NCI-H2107 (cell line): ENCODE data around the gene MSI2.

Source experiments
- DNase-seq: peaks from one replicate; lab custom pipeline; 2025; lab: John Stamatoyannopoulos, UW

The MSI2 gene

DNA sequence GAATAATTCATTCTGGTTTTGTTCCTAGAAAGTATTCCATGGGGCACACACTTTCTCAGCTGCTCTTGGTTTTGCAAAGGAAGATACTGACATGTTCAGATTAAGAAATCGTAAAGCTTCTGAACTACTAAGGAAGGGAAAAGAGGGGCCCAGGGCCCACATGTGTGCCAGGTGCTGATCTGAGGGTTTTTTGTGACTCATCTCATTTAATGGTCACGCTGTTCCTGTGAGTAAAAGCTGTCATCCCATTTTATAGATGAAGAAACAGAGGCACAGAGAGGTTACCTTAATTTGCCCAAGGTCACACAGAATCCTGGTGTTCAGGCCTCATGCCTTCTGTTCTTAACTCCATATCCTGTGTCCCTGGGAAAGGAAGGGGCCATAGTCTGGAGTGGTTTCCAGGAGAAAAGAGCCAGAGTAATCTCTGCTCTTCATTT, 113.2 kb downstream of the MSI2 start:
- no peak for DNase-seq

DNA sequence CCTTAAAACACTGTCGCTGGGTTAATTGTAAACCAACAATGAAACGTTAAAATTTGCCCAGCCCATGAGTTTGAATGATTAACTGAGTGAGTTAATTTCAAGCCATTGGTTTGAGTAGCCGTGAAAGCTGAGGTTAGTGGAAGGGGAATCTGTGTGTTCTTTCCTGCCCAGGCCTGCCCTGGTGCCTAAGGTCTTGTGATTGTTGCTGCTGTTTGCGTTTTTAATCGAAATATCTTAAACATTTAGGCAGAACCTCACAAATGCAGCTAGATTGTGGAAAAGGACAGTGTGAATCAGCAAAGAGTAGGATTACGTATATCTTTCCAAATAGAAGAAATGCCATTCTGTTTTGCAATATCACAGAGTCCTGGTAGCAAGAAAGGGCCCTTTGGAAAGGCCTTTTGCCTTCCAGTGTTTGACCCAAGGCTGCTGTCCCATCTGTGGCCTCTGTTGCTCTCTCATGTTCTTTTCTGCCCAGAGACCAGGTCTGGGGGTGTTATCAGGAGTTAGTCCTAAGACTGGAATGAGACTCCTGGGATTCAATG, 113.8 kb downstream of the MSI2 start:
- DNase-seq, result no peak

DNA sequence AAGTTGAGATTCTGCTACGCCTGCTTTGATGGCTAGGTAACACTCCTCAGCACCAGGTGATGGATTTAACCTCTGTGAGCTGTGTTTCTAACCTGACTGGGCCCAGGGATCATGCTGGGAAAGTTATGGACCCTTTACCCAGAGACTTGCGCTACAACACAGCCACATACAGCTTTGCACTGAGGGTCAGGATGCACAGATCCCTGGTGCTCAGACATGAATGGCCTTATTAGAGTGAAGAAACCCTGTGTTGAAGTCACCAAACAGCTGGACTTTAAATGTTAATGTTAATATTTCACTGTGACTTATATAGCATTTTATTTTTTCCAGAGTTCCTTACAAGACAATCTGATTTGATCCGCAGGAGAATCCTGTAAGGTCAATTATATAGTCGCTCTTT, 114.3 kb downstream of the MSI2 start:
- no peak for DNase-seq

DNA sequence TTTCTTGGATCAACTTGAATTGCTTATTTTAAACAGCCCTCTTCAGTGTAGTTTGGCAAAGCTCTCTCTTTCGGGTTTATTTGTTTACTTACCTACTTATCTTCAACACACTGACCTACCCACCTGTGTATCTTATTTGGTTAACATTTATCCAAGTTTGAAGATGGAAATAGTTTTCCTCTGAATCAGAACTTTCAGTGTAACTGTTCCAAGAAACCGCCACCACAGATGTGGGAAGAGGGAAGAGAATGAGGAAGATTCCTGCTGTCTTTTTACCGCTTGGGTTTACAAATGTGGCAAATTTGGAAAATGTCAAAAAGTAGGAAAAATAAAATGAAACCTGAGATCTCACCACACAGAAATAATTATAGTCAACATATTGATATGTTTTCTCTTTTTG, 115.8 kb downstream of the MSI2 start:
- DNase-seq, result no peak

DNA sequence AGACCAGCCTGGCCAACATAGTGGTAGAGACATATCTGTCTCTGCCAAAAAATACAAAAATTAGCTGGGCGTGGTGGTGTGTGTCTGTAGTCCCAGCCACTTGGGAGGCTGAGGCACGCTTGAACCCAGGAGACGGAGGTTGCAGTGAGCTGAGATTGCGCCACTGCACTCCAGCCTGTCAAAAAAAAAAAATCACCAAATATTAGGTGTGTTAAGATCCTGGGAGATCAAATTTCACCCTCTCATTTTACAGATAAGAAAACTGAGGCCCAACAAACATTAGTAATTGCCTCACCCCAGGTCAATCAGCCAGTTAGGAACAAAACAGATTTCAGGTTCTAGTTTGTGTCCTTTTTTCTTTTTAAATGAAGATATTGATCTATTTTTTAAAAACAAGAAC, 116.7 kb downstream of the MSI2 start:
- no peak for DNase-seq

DNA sequence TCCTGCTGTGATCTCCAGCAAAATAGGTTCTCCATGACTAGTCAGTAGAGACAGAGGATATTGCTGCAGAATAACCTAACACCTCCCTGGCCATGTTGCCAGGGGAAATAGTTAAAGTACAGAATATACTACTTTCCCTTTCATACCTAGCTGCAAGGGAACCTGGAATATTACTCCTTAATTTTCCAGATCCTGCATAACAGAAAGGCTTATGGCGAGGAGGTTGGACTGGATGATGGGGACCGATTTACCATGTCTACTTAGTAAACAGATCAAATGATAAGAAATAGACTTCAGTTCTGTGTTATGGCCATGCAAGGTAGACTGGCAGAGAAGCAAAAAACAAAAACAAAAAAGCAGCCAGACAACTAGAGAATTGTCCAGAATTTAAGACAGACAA, 117.4 kb downstream of the MSI2 start:
- no peak for DNase-seq

DNA sequence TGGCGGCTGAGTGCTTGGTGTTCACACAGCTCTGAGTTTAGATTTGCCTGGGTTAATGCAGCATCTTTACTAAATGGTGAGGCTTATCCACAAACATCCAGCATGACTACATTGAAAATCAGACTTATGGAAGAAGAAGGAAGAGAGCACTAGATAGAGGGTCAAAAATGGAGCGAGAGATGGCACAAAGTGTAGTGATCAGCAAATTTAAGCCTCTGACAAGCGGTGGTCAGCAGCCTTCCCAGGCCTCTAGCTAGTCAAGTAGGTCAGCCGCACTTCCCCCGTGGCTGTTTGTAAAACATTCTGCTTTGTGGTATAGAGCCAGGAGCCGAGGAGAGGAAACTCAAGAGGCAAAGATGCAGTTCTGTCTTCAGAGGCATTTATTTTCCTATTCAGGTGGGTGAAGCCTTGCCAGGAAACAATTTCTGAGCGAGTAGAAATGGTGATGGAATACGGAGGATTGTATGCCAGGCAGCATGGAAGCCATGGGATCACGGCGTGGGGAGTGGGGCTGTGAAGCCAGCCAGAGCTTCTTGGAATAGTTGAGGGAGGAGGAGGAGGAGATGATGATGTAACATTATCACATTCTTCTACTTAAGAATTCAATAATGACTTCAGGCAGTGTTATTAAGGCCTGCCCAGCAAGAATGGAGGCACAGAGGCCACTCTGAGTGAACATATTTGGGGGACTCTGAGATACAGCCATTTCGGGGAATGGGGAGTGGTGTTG, 118.9 kb downstream of the MSI2 start:
- DNase-seq, result no peak

DNA sequence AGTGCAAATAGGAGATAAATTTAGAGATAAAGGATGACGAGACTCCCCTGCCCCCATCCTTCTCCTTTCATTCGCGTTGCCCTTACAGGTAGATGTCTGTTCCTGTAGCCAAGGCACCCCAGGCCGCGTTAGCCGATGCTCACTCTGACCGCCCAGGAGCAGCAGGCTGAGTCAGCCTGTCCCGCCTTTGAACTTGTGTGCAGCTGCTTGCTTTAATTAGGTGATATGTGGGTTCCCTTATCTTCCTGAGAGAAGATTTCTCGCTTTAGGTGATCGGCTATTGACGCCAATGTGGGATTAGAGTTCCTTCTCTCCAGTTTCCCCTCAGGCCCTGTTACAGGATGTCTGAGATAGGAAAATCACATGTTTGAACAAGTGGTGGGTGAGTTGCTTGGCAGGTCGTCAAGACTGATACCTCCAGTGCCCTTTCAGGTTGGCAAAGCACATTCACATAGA, 119.5 kb downstream of the MSI2 start:
- DNase-seq, result no peak

DNA sequence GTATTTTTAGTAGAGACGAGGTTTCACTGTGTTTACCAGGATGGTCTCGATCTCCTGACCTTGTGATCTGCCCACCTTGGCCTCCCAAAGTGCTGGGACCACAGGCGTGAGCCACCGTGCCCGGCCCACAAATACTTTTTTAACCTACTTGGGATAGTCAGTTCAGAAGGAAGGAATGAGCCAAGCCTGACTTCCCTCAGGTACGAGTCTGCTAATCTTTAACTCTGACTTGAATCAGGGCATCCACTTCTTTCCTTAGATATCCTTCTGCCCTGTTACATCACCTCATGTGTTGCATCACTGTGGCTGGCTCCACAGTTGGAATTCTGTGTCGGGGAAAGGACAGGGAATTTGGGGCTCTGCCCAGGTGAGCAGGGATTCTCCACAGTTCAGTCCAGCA, 120.8 kb downstream of the MSI2 start:
- DNase-seq, result no peak

DNA sequence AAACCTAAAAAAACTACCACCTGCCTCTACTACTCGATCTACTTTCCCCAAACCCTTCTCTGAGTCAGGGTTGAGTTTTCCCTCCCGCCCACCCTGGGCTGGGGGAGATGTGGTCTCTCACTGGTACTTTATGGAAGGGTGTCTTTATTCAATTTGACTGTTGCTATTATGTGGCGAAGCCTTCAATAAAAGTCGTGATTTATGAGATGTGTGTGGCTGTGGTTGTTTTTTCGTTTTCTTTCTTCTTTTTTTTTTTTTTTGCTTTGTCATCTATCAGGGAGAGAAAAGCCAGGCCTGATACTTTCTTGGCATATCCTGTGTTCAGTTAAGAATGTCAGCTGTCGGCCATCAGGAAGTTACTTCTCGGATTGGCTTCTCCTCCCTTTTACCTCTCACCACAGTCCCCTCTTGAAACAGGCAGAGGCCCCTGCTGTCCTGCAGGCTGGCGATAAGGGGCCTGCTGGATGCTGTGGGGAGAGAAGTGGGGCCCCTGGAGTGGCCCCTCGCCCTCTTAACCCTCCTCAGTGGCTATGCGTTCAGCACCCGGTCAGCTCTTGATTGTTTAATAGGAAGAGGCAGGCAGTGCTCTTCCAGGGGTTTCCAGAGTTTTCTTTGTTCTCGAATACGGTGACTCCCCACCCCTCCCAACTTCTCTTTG, 123.0 kb downstream of the MSI2 start:
- no peak for DNase-seq

DNA sequence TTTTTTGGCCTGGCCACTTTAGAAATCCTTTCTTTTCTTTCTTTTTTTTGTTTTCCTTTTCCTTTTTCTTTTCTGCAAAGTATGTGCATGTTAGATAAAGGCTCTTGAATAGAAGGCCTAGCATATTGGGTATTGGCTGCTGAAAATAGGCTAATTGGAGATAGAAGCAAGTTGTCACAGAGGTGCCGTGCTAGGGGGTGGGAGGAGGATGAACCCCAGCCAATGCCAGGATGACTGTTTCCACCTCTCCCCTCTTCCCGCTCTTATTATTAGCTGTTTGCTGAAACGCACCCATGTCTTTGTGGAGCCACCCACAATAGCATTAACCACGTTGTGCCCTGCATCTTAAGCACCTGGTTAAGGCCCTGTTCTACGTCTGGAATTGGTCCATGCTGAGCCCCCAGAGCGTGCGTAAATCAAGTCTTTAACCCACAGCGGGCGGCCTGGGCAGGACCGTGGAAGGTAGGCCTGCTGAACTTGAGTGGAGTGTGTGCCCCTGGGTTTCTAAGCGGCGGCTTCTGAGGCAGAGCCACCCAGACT, 123.6 kb downstream of the MSI2 start:
- no peak for DNase-seq

DNA sequence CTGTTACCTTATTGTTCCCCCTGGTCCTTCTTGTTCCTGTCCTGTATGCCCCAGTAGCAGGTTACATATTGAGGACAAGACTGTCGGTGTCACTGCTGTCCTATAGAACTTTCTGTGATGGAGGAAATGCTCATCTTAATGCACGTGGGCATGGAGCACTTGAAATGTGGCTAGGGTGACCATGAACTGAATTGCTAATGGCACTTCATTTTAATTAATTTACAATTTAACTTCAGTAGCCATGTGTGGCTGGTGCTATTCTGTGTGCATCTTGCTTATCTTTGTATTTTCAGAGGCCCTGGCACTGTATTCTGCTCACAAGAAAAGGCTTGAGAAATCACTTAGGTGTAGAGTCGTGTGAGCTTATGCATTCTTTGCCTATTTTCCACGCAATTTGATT, 125.2 kb downstream of the MSI2 start:
- no peak for DNase-seq

DNA sequence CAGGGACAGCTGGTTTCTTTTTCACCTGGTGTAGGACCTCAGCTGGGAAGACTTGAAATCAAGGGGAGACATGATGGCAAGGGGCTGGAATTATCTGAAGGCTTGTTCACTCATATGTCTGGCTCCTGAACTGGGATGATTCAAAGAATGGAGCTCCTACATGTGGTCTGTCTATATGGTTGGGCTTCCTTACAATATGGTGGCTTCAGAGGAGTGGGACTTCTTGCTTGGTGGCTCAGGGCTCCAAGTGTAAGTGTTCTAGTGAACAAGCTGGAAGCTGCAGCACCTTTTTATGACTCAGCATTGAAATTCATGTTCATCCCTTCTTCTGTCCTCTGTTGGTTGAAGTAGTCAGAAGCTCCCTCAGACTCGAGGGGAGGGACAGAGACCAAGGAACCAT, 127.9 kb downstream of the MSI2 start:
- DNase-seq, result no peak

DNA sequence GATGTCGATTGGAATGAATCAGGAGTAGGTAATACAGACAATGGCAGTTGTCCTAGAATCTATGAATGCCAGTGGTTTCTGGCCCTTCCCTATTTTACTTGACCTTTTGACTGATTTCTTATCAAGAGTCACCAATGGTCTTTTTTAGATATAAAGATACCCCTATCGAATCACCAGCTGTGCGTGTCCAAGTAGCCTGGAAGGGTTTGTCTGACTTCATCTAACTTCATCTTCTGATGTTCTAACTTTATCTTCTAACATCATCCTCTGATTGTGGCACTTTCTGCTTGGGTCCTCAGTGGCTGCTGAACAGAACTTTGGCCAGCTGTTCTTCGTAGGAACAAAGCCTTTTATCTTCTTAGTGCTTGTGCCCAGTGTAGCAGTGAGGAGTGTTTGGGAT, 129.7 kb downstream of the MSI2 start:
- no peak for DNase-seq

DNA sequence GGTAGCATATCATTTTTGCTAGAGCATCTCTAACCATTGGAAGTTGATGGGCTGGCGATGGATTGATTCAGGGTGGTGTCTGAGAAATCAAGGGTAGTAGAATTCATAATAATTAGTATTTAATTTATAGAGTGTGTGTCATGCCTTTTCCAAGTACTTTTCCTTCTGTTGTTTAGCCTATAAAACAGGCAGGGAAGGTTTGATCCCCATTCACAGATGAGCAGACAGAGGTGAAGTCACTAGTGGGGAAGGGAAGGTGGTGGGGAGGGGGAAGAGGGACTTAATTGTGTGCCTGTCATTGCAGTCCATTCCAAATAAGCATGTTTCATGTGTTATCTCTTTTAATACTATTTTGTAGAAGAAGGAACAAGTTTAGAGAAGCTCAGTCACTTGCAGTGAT, 131.3 kb downstream of the MSI2 start:
- no peak for DNase-seq

DNA sequence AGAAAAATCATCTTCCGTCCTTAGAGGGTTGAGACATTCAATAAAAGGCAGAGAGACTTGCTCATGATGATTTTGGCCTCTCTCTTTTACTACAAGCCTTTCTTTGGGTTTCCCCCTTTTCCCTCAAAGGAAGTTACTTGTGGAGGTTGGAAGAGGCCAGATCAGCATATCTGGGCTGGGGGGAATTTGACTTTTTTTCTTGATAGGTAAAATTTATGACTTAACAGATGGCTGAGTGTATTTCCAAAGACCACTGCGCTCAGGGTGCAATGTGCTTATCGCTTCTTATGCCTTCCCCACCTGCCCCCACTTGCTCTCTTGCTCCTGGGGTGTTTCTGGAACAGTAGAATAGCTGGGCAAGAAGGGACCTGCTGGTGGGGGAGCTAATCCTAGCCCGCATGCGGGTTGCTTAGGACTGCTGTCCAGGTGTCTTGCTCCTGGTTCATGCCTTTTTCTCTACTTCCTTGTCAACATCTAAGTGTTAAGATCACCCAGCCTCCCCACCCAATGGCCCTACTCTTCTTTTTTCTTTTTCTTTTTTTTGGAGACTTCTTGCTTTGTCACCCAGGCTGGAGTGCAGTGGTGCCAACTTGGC, 131.9 kb downstream of the MSI2 start:
- no peak for DNase-seq

DNA sequence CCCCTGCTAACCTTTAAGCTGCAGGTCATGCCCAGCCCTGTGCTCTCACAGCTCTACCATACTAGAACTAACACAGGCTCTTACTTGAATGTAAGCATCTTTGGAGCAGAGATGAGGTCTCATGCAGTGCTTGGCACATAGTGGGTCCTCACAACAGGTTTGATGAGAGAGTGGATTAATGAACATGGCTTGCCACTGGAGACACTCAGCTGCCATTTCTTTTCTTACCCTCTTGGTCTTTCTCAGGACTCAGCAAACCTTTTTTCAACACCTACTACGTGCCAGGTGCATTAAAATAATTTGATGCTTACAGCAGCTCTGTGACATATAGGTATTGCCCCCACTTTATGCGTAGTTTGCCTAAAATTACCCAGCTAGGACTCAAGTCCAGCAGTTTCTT, 133.2 kb downstream of the MSI2 start:
- no peak for DNase-seq

DNA sequence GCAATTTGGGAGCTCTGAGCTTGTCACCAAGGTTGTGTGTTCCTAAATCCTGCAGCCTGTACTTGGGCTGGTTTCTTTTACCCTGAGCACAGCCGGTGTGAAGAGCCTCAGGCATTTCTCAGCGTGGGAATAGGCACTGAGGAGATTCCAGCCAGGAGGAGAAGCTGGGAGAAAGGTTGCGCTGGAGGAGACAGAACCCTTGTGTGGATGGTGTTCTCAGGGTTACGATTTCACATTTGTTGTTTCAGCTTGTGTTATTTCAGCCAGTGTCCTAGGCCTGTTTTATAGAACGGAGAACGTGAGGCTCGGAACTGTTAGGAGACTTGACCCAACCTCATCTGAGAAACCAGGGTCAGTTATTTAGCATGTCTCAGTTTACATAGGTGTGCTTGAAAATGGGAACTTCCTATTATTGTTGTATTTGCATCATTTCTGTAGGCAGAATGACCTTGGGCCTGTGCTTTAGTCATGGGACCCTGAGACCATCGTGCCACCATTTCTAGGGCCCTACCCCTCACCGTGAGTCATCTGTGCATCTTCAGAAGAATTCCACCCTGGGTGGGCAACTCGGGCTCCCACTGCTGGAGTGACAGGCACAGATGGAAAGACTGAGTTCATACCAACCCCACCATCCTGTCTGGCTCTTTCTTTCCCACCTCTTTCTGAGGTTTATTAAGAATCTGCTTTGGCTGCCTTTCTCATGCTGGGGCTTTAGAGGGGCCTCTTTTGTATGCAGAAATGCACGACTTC, 134.9 kb downstream of the MSI2 start:
- no peak for DNase-seq

DNA sequence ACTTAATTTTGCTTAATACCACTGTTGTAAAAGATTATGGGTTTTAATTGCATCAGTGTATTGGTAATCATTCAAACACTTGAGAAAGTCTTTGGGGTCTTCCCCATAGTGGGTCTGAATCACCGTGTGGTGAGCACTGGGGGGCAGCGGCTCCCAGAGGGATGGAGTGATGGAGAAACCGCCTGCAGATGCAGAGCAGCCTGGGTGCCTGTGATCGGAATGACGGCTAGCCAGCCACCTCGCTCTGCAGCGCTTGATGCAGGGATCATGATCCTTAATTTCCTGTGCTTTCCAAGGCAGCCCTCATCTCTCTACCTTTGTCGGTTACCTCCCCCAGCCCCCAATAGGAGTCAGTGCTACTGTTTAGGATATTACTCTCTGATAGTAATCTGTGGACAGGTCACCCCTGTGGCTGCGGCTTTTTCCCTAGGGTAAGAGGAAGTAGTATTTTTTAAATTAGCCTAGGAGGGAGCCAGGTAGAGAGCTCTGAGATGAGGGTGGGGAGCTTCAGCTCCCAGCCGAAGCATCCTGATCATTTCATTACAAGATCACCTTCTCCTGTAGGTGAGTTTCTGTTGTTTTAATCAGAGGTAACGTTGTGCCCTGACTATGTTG, 135.6 kb downstream of the MSI2 start:
- no peak for DNase-seq

DNA sequence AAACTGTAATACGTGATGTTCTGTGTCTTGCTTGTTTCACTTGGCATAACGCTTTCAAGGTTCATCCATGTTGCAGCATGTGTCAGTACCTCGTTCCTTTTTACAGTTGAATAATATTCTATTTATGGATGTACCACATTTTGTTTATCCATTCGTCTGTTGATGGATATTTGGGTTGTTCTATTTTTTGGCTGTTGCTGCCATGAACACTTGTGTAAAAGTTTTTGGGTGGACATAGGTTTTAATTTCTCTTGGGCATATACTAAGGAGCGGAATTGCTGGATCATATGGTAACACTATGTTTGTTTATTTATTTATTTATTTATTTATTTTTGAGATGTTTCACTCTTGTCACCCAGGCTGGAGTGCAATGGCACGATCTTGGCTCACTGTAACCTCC, 137.0 kb downstream of the MSI2 start:
- DNase-seq, result no peak

DNA sequence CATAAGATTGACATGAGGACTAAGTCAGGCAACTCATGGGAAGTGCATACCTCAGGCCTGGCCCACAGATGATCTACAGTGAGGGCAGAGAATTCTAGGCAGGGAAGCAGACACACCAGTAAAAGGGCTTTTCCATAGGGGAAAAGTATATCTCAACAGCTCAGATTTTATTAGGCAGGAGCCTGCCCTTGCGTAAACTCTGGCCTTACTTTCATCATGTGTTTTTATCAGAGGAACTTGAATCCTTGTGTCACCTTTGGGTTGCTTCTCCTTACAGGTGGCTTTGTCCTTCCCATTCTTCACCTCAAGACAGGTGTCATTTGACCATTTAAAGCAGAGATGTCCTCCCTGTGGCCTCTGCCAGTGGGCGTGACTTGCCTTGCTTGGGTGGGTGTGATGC, 138.1 kb downstream of the MSI2 start:
- DNase-seq, result no peak
